ENCODE data around the gene BCL2L13.

DNA sequence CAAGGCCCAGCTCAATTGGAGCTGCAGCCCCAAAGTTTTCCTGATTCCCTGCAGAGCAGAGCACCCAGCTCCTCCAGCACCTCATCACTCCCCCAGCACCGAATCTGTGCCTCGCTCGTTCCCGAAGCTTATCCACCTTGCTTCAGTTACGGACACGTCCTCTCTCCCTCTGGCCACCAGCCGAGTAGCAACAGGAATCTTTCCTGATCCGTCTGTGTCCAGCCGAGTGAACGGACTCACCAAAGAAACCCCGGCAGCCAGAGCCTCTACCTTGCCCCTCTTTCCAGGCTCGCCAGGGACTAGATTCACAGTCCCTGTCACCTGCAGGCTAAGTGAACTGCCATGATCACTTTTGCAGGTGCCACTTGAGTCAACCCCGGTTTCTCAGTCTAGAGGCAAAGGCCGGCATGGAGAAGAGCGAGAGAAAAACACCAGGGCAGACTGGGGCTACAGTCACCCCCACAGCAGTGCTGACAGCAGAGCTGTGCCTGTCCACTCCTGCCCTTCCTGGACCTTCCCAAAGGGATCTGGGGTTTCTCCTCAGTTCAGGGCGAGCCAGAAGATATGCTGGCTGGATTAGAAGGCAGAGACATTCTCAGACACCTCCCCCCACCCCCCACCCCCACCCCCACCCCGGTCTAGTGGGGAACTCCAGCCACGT lies 103.4 kb downstream of the BCL2L13 start:
- TF ChIP-seq, protein P1, sequence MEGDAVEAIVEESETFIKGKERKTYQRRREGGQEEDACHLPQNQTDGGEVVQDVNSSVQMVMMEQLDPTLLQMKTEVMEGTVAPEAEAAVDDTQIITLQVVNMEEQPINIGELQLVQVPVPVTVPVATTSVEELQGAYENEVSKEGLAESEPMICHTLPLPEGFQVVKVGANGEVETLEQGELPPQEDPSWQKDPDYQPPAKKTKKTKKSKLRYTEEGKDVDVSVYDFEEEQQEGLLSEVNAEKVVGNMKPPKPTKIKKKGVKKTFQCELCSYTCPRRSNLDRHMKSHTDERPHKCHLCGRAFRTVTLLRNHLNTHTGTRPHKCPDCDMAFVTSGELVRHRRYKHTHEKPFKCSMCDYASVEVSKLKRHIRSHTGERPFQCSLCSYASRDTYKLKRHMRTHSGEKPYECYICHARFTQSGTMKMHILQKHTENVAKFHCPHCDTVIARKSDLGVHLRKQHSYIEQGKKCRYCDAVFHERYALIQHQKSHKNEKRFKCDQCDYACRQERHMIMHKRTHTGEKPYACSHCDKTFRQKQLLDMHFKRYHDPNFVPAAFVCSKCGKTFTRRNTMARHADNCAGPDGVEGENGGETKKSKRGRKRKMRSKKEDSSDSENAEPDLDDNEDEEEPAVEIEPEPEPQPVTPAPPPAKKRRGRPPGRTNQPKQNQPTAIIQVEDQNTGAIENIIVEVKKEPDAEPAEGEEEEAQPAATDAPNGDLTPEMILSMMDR (IDR thresholded peaks at IDR 0.05): no peak
- no peak for TF ChIP-seq POLR2A (IDR thresholded peaks at IDR 0.05)

Data from thyroid gland (tissue), 4 donors.